ENCODE measurements around the gene NAPA.

NAPA gene

GRCh38 chr19:47521473-47522180 is 6.8 kb upstream of the NAPA start:
- TF ChIP-seq, protein P1, sequence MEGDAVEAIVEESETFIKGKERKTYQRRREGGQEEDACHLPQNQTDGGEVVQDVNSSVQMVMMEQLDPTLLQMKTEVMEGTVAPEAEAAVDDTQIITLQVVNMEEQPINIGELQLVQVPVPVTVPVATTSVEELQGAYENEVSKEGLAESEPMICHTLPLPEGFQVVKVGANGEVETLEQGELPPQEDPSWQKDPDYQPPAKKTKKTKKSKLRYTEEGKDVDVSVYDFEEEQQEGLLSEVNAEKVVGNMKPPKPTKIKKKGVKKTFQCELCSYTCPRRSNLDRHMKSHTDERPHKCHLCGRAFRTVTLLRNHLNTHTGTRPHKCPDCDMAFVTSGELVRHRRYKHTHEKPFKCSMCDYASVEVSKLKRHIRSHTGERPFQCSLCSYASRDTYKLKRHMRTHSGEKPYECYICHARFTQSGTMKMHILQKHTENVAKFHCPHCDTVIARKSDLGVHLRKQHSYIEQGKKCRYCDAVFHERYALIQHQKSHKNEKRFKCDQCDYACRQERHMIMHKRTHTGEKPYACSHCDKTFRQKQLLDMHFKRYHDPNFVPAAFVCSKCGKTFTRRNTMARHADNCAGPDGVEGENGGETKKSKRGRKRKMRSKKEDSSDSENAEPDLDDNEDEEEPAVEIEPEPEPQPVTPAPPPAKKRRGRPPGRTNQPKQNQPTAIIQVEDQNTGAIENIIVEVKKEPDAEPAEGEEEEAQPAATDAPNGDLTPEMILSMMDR (IDR thresholded peaks at IDR 0.05; ENCODE audit: low read depth, low read length) = no peak
- no peak overlapping the region for H3K4me3 ChIP-seq (ENCODE audit: low read depth, low read length)

GRCh38 chr19:47520839-47521238 is 6.0 kb upstream of the NAPA start:
- no peak overlapping the region for H3K4me3 ChIP-seq (ENCODE audit: low read depth, low read length)
- TF ChIP-seq, protein P1 (IDR thresholded peaks at IDR 0.05; ENCODE audit: low read depth, low read length) = no peak

DNA sequence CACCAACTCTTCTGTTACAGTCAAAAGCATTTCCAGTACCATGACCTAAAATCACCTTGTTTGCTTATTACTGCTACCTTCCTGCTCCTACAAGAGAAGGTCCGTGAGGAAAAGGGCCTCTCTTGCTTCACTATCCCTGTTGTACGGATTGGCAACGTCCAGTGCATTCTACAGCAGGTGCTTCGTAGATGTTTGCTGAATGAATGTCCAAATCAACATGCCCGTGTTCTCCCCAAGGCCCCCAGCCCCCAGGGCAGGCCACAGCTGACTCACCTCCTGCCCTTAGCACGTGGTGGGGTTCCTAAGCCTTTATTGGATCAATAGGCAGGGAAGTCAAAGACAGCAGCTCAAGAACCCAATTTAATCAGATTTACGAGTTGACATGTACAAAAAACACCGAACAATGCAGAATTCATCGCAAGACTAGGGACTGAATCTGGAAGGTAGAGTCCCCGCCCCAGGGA is 5.5 kb upstream of the NAPA start:
- TF ChIP-seq, protein P1 (IDR thresholded peaks at IDR 0.05; ENCODE audit: low read depth, low read length) = no peak

GRCh38 chr19:47518854-47519253 is 4.0 kb upstream of the NAPA start:
- TF ChIP-seq, protein P1 (IDR thresholded peaks at IDR 0.05; ENCODE audit: low read depth, low read length) = no peak
- H3K4me3 ChIP-seq (ENCODE audit: low read depth, low read length) = no peak overlapping the region

More for the DNA sequence above, 5.5 kb upstream of the NAPA start:
- no peak overlapping the region for H3K4me3 ChIP-seq (ENCODE audit: low read depth, low read length)

DNA sequence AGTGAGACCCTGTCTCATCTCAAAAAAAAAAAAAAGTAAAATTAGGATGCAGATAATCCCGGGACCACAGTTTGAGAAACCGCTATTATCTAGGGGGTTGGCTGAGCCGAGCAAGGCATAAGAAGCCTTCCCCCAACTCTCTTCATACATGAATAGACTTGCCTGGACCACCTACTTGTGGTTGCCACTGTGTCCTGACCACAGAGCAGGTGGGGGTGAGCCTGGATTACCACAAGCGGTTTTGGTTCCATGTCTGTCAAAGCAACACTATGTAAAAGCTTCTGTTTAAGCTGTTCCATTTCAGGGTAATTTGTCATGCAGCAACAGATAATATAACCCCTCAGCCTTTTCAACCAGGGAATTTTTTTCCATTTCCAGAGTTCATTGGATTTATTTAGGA is 3.3 kb upstream of the NAPA start:
- no peak overlapping the region for H3K4me3 ChIP-seq (ENCODE audit: low read depth, low read length)

GRCh38 chr19:47514151-47514868 is 553 bp downstream of the NAPA start:
- peak overlapping the region; percentile 99 for H3K4me3 ChIP-seq (ENCODE audit: low read depth, low read length)
- TF ChIP-seq, protein P1 (IDR thresholded peaks at IDR 0.05; ENCODE audit: low read depth, low read length) = no peak

More for the DNA sequence above, 3.3 kb upstream of the NAPA start:
- TF ChIP-seq, protein P1 (IDR thresholded peaks at IDR 0.05; ENCODE audit: low read depth, low read length) = no peak

- peak overlapping the region; percentile 99 for H3K4me3 ChIP-seq (ENCODE audit: low read depth, low read length)
- TF ChIP-seq, protein P1 (IDR thresholded peaks at IDR 0.05; ENCODE audit: low read depth, low read length) = no peak
These were observed 1.9 kb downstream of the NAPA start for GRCh38 chr19:47512948-47513319.

All from WI38 (cell line).